ENCODE data around the gene TBCD.
"Not testable (repeated sequence)": the region's sequence is repeated elsewhere in the genome, so short reads cannot be mapped to it uniquely, and the experiment has no call there.

Gene TBCD

DNA sequence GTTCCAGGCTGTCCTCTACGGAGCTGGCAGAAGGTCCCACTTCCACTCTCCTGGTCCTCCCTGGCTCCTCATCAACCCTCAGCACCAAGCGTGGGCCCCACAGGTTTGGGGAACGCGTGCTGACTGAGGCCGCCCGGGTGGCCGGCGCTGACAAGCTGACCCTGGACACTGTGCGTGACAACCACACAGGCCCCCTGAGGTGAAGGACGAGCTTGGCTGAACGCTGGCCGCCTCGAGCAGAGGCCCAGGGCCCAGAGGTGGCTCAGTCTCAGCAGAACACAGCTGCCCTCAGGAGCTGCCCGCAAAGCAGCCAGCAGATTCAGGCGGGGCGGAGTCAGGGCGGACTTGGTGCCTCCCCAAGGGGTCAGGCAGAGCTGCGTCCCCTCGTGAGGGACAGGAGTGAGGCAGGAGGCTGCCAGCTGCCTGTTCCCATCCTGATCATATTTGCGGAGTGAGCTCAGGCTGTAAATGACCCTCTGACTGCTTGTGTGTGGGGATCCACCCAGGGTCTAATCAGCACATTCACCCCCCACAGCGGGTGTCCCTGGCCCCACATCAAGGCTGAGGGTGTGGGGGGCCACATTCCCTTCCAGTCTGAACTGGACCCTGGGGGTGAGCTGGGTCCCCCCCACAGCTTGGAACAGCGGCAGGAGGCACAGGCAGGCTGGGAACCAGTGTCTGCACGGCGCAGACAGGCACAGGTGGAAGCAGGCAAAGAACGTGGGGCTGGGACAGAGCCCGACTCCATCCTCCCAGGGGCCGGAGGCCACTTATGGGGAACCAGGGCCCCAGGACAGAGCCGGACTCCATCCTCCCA lies 222.5 kb downstream of the TBCD start:
- no peak for DNase-seq (ENCODE audit: low spot score)

DNA sequence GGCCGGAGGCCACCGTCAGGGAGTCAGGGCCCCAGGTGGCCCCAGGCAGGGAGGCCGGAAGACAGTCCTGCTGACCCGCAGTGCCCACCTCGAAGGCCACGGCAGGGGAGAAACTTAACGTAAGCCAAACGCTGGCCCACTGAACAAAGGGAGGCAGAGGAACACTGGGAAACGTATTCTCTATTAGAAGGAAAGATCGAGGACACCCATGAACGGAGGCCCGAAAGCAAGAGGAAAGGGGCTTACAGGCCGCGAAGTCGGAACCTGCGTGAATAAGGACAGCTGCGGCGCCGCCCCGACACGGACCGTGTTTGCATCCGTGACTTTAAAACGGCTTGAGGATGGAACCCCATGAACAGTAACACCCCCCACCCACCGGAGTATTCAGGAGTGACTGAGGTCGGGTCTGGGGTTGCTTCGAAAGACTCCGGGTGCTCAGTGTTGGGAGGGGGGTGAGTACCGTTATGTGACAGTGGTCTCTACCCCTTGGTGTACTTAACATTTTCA lies 225.2 kb downstream of the TBCD start:
- DNase-seq (ENCODE audit: low spot score) = no peak

DNA sequence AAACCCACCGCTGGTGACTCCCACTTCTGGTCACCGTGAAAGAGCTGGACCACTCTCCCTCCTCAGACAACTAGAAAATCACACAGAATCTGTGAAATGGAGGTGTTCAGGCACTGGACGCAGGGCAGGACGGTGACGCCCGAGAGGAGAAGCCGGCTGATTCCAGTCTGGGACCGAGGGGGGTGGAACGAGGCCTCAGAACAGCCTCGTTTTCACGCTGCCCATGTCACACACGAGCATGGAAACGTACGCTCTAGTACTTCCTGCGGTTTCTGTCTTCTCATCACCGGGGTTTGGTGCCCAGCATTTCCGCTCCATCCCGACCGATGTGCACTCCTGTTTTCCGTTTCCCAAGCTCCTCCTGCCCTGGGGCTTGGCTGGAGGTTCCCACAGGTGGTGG lies 225.7 kb downstream of the TBCD start:
- no peak for DNase-seq (ENCODE audit: low spot score)

DNA sequence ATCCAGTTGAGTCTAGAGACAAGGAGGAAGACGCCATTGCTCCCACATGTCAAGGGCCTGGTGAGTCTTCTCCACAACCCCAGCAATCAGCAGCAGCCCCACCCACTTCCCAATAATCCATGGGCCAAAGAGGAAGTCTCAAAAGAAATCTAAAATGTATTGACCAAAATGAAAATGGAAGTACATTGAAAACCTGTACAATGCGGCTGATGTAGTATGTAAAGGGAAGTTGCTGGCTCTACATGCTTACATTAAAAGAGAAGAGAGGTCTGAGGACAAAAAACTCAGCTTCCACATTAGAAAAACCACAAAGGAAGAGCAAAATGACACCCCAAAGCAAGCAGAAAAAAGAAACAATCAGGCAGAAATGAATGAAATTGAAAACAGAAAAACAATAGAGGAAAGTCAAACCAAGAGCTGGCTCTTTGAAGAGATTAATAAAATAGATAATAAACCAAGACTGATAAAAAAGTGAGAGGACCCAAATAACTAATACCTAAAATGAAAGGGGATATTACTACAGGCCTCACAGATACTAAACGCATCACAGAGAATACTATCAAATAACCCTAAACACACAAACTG lies 227.0 kb downstream of the TBCD start:
- no peak for DNase-seq (ENCODE audit: low spot score)

DNA sequence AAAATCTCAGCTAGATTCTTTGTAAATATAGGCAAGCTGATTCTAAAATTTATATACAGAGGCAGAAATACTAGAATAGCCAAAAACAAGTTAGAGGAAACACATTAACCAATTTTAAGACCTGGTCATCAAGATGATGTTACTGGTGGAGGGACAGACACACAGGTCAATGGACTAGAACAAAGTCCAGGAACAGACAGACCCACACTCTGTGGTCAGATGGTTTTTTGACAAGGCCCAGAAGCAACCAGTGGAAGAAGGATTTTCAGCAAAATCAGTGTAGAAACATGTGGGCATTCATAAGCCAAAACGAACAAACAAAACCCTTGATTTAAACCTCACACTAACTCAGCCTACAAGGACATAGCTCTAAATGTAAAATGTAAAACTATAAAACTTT lies 227.9 kb downstream of the TBCD start:
- no peak for DNase-seq (ENCODE audit: low spot score)

DNA sequence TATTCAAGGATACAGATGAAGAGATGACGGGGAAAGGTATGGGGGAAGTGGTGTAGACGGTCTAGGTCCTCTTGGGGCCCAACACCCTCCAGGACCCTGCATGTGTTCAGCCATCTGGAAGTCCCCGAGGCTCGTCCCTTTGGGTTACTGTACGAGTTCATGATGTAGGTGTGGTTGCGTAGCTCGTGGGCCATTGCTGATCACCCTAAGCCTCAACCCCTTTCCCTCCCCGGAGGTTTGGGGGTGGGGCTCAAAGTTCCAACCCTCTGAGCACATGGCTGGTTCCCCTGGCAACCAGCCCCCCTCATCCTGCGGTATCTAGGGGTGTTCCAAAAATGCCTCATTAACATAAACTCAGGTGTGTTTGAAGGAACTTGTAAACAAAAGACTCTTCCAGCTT lies 228.8 kb downstream of the TBCD start:
- DNase-seq (ENCODE audit: low spot score) = no peak

DNA sequence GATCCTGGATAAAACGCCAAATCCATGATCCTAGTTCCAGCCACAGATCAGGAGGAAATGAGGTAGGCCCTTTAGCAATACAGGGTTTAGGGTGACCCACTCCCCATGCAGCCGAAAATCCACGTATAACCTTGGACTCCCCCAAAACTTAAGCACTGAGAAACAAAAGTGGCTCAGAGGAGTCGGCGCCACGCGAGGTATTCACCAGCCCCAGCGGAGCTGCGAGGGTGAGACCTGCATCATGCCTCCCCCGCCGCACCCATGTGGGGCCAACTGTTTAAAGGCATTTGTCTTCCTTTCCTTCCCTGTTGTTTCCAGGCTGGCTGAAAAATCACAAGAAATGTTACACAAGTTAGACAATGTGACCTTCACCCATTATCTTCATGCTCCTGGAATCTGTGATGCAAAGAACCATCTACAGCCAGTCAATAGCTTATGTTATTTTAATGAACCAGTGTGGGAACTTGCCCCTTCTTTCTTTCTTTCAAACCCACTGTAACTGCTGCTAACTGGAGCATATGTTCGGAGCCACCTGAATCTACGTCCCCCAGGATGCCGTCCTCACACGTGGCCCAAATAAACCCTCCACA lies 229.4 kb downstream of the TBCD start:
- DNase-seq (ENCODE audit: low spot score) = no peak

DNA sequence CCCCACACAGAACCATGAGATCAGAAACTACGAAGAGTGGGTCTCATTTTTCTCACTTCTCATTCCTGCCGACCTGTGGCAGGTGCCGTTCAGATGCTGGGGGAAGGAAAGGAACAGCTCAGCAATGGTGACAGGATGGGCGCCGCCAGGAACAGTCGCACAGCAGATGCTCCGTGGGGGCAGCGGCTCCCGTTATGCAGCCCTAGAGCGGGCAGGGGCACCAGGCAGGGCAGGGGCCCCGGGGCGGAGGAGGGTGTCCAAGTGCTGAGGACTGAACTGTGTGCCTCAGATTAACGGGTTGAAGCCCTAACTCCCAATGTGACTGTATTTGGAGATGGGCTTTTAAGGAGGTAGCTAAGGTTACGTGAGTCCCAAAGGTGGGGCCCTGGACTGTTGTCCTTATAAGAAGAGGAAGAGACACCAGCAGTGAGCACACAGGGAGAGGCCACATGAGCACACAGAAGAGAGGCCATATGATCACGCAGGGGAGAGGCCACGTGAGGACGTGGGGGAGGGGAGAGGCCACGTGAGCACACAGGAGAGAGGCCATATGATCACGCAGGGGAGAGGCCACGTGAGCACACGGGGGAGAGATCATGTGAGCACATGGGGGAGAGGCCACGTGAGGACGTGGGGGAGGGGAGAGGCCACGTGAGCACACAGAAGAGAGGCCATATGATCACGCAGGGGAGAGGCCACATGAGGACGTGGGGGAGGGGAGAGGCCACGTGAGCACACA lies 231.8 kb downstream of the TBCD start:
- no peak for DNase-seq (ENCODE audit: low spot score)

DNA sequence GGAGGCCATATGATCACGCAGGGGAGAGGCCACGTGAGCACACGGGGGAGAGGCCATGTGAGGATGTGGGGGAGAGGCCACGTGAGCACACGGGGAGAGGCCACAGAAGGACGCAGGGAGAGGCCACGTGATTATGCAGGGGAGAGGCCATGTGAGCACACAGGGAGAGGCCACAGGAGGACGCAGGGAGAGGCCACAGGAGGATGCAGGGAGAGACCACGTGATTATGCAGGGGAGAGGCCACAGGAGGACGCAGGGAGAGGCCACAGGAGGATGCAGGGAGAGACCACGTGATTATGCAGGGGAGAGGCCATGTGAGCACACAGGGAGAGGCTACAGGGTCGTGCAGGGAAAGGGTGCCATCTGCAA lies 232.4 kb downstream of the TBCD start:
- not testable (repeated sequence) for DNase-seq (ENCODE audit: low spot score)

DNA sequence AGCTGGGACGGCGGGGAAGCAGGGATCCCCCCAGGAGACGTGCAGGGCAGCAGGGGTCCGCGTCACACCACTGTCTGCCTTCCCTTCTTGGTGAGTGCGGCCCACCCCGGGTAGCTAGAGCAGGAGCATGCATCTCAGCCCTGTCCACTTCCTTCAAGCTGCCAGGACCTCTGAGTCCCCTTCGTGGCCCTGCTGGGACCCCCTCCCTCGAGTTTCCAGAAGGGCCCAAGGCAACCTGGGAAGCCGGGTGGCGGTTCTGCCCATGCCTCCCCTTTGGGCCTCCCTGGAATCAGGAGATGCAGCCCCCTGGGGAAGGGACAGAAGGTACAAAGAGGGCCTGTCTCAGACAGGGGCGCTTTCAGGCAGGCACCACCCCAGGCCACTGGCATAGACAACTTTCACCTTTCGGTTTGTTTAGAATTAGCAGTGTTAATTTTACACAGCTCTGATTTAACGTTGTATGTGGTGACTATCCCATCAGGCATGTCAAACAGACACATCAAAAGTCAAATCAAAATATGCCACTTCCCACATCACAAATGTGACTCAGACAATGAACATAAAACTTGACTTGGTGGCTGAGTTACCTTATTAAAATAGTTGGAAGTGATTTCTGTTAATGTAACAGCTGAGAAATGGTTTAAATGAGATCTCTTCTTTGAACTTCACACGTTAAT lies 233.0 kb downstream of the TBCD start:
- DNase-seq (ENCODE audit: low spot score) = no peak

DNA sequence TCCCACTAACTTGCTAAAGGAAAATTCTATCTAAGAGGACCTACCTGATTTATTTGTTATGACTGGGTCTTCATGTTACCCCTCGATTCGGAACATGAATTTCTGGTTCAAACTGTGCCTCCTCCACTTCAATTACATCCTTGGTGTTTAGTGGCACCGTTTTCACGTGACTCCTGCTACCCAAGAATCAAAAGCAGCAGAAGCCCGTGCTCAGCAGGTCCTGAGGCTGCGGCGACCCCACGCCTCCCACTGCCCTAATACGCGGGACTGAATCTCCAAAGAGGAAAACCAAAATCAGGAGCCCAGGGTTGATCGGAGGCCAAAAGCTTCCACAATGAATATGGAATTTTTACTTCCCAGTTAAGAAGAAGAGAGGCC lies 233.6 kb downstream of the TBCD start:
- DNase-seq (ENCODE audit: low spot score) = no peak

DNA sequence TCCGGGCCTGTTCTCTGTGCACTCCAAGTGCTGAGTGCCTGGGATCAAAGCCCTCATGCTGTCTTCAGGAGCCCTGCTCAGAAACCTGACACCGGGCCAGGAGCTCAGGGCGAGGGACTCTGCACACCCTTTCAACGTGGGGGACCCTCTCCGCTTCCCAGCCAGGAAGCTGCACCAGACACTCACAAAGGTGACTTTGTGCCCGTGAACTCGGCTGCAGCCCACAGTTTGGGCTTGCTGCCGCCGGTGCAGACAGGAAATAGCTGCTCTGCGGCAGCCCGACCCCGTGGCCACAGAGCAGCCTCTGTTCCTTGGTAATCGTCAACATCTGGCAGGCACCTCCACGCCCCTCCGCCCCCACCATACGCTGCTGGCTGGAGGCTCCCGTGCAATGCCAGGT lies 234.1 kb downstream of the TBCD start:
- DNase-seq (ENCODE audit: low spot score) = no peak

DNA sequence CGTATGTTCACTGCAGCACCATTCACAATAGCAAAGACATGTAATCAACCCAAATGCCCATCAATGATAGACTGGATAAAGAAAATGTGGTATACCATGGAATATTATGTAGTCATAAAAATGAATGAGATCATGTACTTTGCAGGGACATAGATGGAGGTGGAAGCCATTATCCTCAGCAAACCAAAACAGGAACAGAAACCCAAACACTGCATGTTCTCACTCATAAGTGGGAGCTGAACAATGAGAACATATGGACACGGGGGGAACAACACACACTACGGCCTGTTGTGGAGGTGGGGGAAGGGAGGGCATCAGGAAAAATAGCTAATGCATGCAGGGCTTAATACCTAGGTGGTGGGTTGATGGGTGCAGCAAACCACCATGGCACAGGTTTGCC lies 237.2 kb downstream of the TBCD start:
- DNase-seq (ENCODE audit: low spot score) = not testable (repeated sequence)

DNA sequence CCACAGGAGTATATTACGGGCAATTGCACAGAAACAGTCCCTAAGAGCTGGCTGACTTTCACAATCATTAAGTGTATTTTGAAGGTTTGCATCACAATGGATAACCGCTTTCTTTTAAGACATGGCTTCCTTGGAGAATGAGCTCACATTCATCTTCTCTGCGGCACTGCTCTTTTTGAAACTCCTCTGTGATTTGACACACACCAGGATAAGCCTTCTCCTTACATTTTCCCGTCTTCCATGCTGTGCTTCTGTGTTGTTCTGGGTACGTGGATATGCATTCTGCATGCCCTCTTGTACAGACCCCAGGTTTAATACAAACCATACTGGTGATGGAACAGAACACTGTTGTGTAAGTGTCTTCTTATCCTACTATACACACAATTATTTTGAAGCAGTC lies 238.0 kb downstream of the TBCD start:
- DNase-seq (ENCODE audit: low spot score) = no peak

DNA sequence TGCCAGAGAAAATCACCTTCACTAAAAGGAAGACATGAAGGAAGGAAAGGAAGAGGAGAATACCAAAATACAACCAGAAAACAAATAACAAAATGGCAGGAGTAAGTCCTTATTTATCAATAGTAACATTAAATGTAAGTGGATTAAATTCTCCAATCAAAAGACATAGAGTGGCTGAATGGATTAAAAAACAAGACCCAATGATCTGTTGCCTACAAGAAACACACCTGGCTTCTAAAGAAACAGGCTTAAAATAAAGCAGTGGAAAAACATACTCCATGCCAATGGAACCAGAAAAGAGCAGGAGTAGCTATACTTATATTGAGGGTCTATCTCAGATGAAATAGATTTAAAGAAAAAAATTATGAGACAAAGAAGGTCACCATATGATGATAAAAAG lies 241.1 kb downstream of the TBCD start:
- no peak for DNase-seq (ENCODE audit: low spot score)

Data from LoVo (cell line).